Activated T-helper 17 cell treated with anti-CD3 and anti-CD28 coated beads, Interleukin-2, amount 50 U/mL, for 72 hours (primary cell): Measurements from ENCODE around the gene C12orf43. TPM values are rescaled to one million over a fixed set of nuclear protein-coding genes. Genes with fewer than 3 reads are reported as not detected.

ENCODE experiments used
- ATAC-seq: fragments of 150-1000 bp; cut with Tn5 transposase; replicated peaks from 2 replicates; pipeline ENCODE4 v1.10.0; 2021; ENCODE audit warnings: mild to moderate bottlenecking, moderate library complexity
- H3K27ac Mint-ChIP-seq: one replicate; pipeline ENCODE4 v1.8.0; 2022; ENCODE audit warnings: mixed read lengths
- H3K27me3 Mint-ChIP-seq: one replicate; pipeline ENCODE4 v1.8.0; 2022; ENCODE audit warnings: mixed read lengths
- H3K36me3 Mint-ChIP-seq: one replicate; pipeline ENCODE4 v1.8.0; 2022; ENCODE audit warnings: low read depth, mild to moderate bottlenecking, mixed read lengths
- H3K4me1 Mint-ChIP-seq: one replicate; pipeline ENCODE4 v1.8.0; 2022; ENCODE audit warnings: mixed read lengths
- H3K4me3 Mint-ChIP-seq: one replicate; pipeline ENCODE4 v1.8.0; 2022; ENCODE audit warnings: mild to moderate bottlenecking, mixed read lengths
- H3K9me3 Mint-ChIP-seq: one replicate; pipeline ENCODE4 v1.8.0; 2022; ENCODE audit warnings: mixed read lengths
- total RNA-seq, 2 donors: library from RNA; stranded (reverse); gene quantifications; one replicate each; pipeline ENCODE4 v1.2.3, GENCODE V29; 2022

The C12orf43 gene
- total RNA-seq, 2 donors from 2014 or later = 15.6 to 26.8 TPM

GRCh38 chr12:120961604-120962531 is 54.4 kb downstream of the C12orf43 start:
- no peaks in the 10 kb centered on the region for H3K9me3 Mint-ChIP-seq
- peak overlapping the region; percentile 32 for H3K27ac Mint-ChIP-seq
- peak overlapping the region; percentile 15 for H3K4me3 Mint-ChIP-seq
- ATAC-seq = no peak
- H3K27me3 Mint-ChIP-seq = no peaks in the 10 kb centered on the region
- H3K36me3 Mint-ChIP-seq = no peaks in the 10 kb centered on the region
- peaks cover 9% of the 10 kb centered on the region for H3K4me1 Mint-ChIP-seq

GRCh38 chr12:120960657-120961056 is 55.6 kb downstream of the C12orf43 start:
- Mint-ChIP-seq H3K9me3 (no peaks in the 10 kb centered on the region), H3K27ac (no peak overlapping the region), H3K27me3 (no peaks in the 10 kb centered on the region), H3K4me1 (peaks cover 9% of the 10 kb centered on the region), H3K36me3 (no peaks in the 10 kb centered on the region), H3K4me3 (peak overlapping the region; percentile 56)
- ATAC-seq = peak; percentile 65

GRCh38 chr12:120959111-120959878 is 57.0 kb downstream of the C12orf43 start:
- Mint-ChIP-seq H3K36me3 (no peaks in the 10 kb centered on the region), H3K4me1 (peaks cover 9% of the 10 kb centered on the region), H3K27ac (peak overlapping the region; percentile 63), H3K27me3 (no peaks in the 10 kb centered on the region), H3K4me3 (peak overlapping the region; percentile 56), H3K9me3 (no peaks in the 10 kb centered on the region)
- ATAC-seq = no peak

GRCh38 chr12:120956579-120957300 is 59.5 kb downstream of the C12orf43 start:
- Mint-ChIP-seq H3K4me1 (peaks cover 9% of the 10 kb centered on the region), H3K27me3 (no peaks in the 10 kb centered on the region), H3K4me3 (no peak overlapping the region), H3K27ac (no peak overlapping the region), H3K36me3 (no peaks in the 10 kb centered on the region), H3K9me3 (no peaks in the 10 kb centered on the region)
- no peak for ATAC-seq

- peaks cover 5% of the 10 kb centered on the region for H3K4me1 Mint-ChIP-seq
- no peak for ATAC-seq
- H3K36me3 Mint-ChIP-seq = no peaks in the 10 kb centered on the region
- H3K27ac Mint-ChIP-seq = no peak overlapping the region
- no peaks in the 10 kb centered on the region for H3K9me3 Mint-ChIP-seq
- no peak overlapping the region for H3K4me3 Mint-ChIP-seq
- no peaks in the 10 kb centered on the region for H3K27me3 Mint-ChIP-seq
Measured at GRCh38 chr12:120955232-120955631, 61.1 kb downstream of the C12orf43 start.

- H3K36me3 Mint-ChIP-seq = no peaks in the 10 kb centered on the region
- H3K27me3 Mint-ChIP-seq = no peaks in the 10 kb centered on the region
- H3K4me3 Mint-ChIP-seq = no peak overlapping the region
Measured at GRCh38 chr12:120950807-120951206, 65.5 kb downstream of the C12orf43 start.

More at GRCh38 chr12:120950807-120951206, 65.5 kb downstream of the C12orf43 start:
- no peak for ATAC-seq
- no peak overlapping the region for H3K27ac Mint-ChIP-seq
- H3K9me3 Mint-ChIP-seq = no peaks in the 10 kb centered on the region
- H3K4me1 Mint-ChIP-seq = peaks cover 1% of the 10 kb centered on the region

Other genes with a start within 250 kb of the C12orf43 start
- 10 to 100 TPM; 33.7 to 34.5 TPM for gene SPPL3, start 112.1 kb downstream of the C12orf43 start, total RNA-seq
- gene HNF1A, start 37.9 kb downstream of the C12orf43 start, total RNA-seq = not detected
- gene OASL, start 22.8 kb upstream of the C12orf43 start, total RNA-seq = 1 to 10 TPM; 4.0 to 5.2 TPM
- gene P2RX7, start 116.4 kb upstream of the C12orf43 start, total RNA-seq = 1 to 10 TPM; 3.8 to 6.4 TPM
- gene P2RX4, start 193.6 kb upstream of the C12orf43 start, total RNA-seq = 10 to 100 TPM; 31.6 to 45.3 TPM